Adrenal gland (tissue), 5 donors: ENCODE data around the gene SLC25A34.

Source experiments
- CTCF ChIP-seq, 6 experiments: fragments of 450-650 bp in 4 of 6; fragments of 200-600 bp in 2 of 6; sonication (generic) in 1 of 6; IDR thresholded peaks; 1 replicate in 5 of 6; 2 replicates in 1 of 6; pipeline versions ENCODE4 v1.5.1 to v1.8.0; 2016 to 2021; ENCODE audit warnings: antibody characterized with exemption in 6 of 6, mild to moderate bottlenecking in 2 of 6, moderate library complexity in 1 of 6
- POLR2A ChIP-seq, 2 donors: fragments of 450-650 bp; IDR thresholded peaks; one replicate each; pipeline ENCODE4 v1.6.1; 2017; ENCODE audit warnings: antibody characterized with exemption in 2 of 2, mild to moderate bottlenecking in 2 of 2, moderate library complexity in 1 of 2
- donor health status: DM: no; HTN: no; CAD: no.

- TF ChIP-seq CTCF (IDR thresholded peaks at IDR 0.05) = no peak
- TF ChIP-seq POLR2A (IDR thresholded peaks at IDR 0.05) = no peak
Measured at GRCh38 chr1:15734901-15735300, 1.2 kb upstream of the SLC25A34 start.
